Hepatocyte (in vitro differentiated cells): ENCODE results near the gene CTCFL.

Experiments
- CTCF ChIP-seq: fragments of 200-600 bp; sonication (generic); IDR thresholded peaks from 2 replicates; pipeline ENCODE4 v1.5.1; 2016; ENCODE audit warnings: antibody characterized with exemption, mild to moderate bottlenecking; ENCODE audit not compliant: poor library complexity
- EZH2 ChIP-seq: fragments of 200-600 bp; sonication (generic); IDR thresholded peaks from 2 replicates; pipeline ENCODE4 v1.6.1; 2016; ENCODE audit warnings: antibody characterized with exemption, mild to moderate bottlenecking, borderline replicate concordance

GRCh38 chr20:57571782-57572416, 47.0 kb upstream of the CTCFL start:
- TF ChIP-seq CTCF (no peak), EZH2 (no peak)
